ENCODE data around the gene GPBAR1. TPM values are rescaled to one million over a fixed set of nuclear protein-coding genes. Genes with fewer than 3 reads are reported as not detected.
A peak's percentile ranks its signal among the peaks of the same experiment; 100 is the strongest.
"Not testable (repeated sequence)": the region's sequence is repeated elsewhere in the genome, so short reads cannot be mapped to it uniquely, and the experiment has no call there.

GPBAR1 gene
- total RNA-seq, 4 donors from 2014 or later, result 0.63 to 2.1 (median 1.4) TPM

DNA sequence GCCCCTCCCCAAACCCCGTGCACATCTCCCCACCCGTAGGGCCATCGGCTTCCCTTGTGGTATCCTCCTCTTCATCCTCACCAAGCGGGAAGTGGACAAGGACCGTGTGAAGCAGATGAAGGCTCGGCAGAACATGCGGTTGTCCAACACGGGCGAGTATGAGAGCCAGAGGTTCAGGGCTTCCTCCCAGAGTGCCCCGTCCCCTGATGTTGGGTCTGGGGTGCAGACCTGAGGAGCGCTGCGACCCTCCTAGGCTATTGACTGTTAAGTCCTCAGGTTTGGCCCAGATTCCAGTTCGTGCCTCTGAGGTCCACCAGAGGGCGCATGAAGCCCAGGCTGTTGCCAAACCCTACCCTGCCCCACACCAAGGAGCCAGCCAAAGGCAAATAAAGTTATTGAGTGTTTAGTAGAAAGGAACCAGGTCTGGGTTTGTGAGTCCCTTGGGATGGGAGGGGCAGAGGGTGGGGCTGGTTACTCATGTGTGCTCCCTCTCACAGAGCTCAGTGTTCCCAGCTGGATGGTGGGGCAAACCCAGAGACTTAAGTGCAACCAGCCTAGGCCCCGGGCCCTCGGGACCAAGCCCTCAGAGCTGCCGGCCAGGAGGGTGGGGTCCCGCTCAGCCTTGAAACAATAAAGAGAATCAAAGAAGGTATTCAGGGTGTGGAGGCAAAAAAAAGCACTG, 11.9 kb downstream of the GPBAR1 start:
- no peaks in the 10 kb centered on the region for H3K27me3 ChIP-seq
- no peak overlapping the region for H3K4me3 ChIP-seq (replicated peaks in 1 of 3)
- no peaks in the 10 kb centered on the region for H3K9me3 ChIP-seq
- TF ChIP-seq POLR2A (IDR thresholded peaks at IDR 0.05), result peak in 1 of 2 donors; percentile 57
- TF ChIP-seq, protein P1, sequence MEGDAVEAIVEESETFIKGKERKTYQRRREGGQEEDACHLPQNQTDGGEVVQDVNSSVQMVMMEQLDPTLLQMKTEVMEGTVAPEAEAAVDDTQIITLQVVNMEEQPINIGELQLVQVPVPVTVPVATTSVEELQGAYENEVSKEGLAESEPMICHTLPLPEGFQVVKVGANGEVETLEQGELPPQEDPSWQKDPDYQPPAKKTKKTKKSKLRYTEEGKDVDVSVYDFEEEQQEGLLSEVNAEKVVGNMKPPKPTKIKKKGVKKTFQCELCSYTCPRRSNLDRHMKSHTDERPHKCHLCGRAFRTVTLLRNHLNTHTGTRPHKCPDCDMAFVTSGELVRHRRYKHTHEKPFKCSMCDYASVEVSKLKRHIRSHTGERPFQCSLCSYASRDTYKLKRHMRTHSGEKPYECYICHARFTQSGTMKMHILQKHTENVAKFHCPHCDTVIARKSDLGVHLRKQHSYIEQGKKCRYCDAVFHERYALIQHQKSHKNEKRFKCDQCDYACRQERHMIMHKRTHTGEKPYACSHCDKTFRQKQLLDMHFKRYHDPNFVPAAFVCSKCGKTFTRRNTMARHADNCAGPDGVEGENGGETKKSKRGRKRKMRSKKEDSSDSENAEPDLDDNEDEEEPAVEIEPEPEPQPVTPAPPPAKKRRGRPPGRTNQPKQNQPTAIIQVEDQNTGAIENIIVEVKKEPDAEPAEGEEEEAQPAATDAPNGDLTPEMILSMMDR (IDR thresholded peaks at IDR 0.05), result peak; percentile 85 to 97 (median 92)
- DNase-seq, result peak; percentile 97 to 98
- peak overlapping the region; percentile 72 to 84 (median 83) for H3K27ac ChIP-seq
- peaks cover 39 to 50% of the 10 kb centered on the region in 2 donors for H3K4me1 ChIP-seq
- WGBS, 2 donors, result 0 to 22% methylated on average over 5 to 15 of the region's 18 CpGs
- intact Hi-C loops (cut with DNase I), result loop anchor here (5.0 kb wide), 1 partner anchor 130 kb away; no protein-coding TSS in a partner anchor
- peaks cover 41 to 43% of the 10 kb centered on the region in 2 donors for H3K36me3 ChIP-seq

GRCh38 chr2:218273214-218273907, 12.5 kb downstream of the GPBAR1 start:
- intact Hi-C loops (cut with DNase I), result loop anchor here (5.0 kb wide), 1 partner anchor 129 kb away; no protein-coding TSS in a partner anchor
- H3K36me3 ChIP-seq, result peaks cover 48 to 50% of the 10 kb centered on the region in 2 donors
- peaks cover 43 to 54% of the 10 kb centered on the region in 2 donors for H3K4me1 ChIP-seq
- H3K4me3 ChIP-seq (replicated peaks in 1 of 3); H3K9me3 ChIP-seq; DNase-seq; H3K27me3 ChIP-seq: not testable (repeated sequence)
- 74 to 80% methylated on average over 8 of the region's 8 CpGs for WGBS, 2 donors
- H3K27ac ChIP-seq, result peak overlapping the region; percentile 25 to 84 (median 83)

- intact Hi-C loops (cut with DNase I), result loop anchor here (5.0 kb wide), 1 partner anchor 128 kb away; no protein-coding TSS in a partner anchor
- Histone ChIP-seq H3K4me3 (replicated peaks in 1 of 3) (no peak overlapping the region), H3K4me1 (peaks cover 41 to 51% of the 10 kb centered on the region in 2 donors), H3K36me3 (peaks cover 53 to 55% of the 10 kb centered on the region in 2 donors), H3K27ac (peak overlapping the region; percentile 25 to 84 (median 83)), H3K9me3 (no peaks in the 10 kb centered on the region), H3K27me3 (no peaks in the 10 kb centered on the region)
- TF ChIP-seq, protein P1 (IDR thresholded peaks at IDR 0.05), result no peak
- no peak for TF ChIP-seq POLR2A (IDR thresholded peaks at IDR 0.05)
- no peak for DNase-seq
- WGBS, 2 donors, result 31 to 53% methylated on average over 2 of the region's 2 CpGs
These were observed 13.1 kb downstream of the GPBAR1 start for GRCh38 chr2:218273908-218274249.

DNA sequence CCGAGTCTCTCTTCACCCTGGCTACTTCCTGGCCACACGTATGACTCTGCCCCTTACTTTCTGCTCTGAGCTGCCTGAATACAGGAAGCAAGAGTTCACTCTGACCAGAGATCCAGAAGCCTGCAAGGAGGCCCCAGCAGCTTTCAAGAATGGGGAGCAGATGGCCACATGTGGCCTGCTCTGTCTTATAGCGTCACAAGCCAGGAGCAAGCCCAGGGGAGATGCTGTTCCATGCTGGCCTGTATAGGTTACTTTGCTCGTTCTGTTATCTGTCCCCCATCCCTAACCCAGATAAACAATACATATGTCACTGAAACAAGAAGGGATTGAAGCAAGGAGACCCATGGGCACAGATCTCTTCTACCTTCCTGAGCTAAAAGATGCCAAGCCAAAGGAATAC, 13.8 kb downstream of the GPBAR1 start:
- WGBS, 2 donors, result 74 to 86% methylated on average over 4 of the region's 4 CpGs
- intact Hi-C loops (cut with DNase I), result loop anchor here (5.0 kb wide), 1 partner anchor 128 kb away; no protein-coding TSS in a partner anchor
- peaks cover 40 to 49% of the 10 kb centered on the region in 2 donors for H3K4me1 ChIP-seq
- H3K36me3 ChIP-seq, result peaks cover 60 to 62% of the 10 kb centered on the region in 2 donors
- DNase-seq, result no peak
- peak overlapping the region in 2 of 3 donors; percentile 83 to 84 for H3K27ac ChIP-seq
- no peak for TF ChIP-seq POLR2A (IDR thresholded peaks at IDR 0.05)
- H3K9me3 ChIP-seq, result no peaks in the 10 kb centered on the region
- H3K4me3 ChIP-seq (replicated peaks in 1 of 3), result no peak overlapping the region
- H3K27me3 ChIP-seq, result no peaks in the 10 kb centered on the region

GRCh38 chr2:218275371-218276072, 14.7 kb downstream of the GPBAR1 start:
- Histone ChIP-seq H3K4me3 (replicated peaks in 1 of 3) (no peak overlapping the region), H3K27me3 (no peaks in the 10 kb centered on the region), H3K27ac (peak overlapping the region; percentile 8 to 84 (median 83)), H3K36me3 (peaks cover 69 to 70% of the 10 kb centered on the region in 2 donors), H3K9me3 (no peaks in the 10 kb centered on the region), H3K4me1 (peaks cover 49 to 58% of the 10 kb centered on the region in 2 donors)
- DNase-seq, result no peak
- 84 to 95% methylated on average over 8 of the region's 9 CpGs for WGBS, 2 donors
- TF ChIP-seq, protein P1 (IDR thresholded peaks at IDR 0.05), result no peak
- no peak for TF ChIP-seq POLR2A (IDR thresholded peaks at IDR 0.05)
- intact Hi-C loops (cut with DNase I), result loop anchor here (5.0 kb wide), 1 partner anchor 117 kb away; no protein-coding TSS in a partner anchor

Measured in thyroid gland (tissue), 4 donors.